ENCODE data around the gene PLCG2.
"Not testable (repeated sequence)": the region's sequence is repeated elsewhere in the genome, so short reads cannot be mapped to it uniquely, and the experiment has no call there.

Gene PLCG2

GRCh38 chr16:81938326-81939163 lies 159.5 kb downstream of the PLCG2 start:
- DNase-seq (ENCODE audit: low spot score), result no peak

DNA sequence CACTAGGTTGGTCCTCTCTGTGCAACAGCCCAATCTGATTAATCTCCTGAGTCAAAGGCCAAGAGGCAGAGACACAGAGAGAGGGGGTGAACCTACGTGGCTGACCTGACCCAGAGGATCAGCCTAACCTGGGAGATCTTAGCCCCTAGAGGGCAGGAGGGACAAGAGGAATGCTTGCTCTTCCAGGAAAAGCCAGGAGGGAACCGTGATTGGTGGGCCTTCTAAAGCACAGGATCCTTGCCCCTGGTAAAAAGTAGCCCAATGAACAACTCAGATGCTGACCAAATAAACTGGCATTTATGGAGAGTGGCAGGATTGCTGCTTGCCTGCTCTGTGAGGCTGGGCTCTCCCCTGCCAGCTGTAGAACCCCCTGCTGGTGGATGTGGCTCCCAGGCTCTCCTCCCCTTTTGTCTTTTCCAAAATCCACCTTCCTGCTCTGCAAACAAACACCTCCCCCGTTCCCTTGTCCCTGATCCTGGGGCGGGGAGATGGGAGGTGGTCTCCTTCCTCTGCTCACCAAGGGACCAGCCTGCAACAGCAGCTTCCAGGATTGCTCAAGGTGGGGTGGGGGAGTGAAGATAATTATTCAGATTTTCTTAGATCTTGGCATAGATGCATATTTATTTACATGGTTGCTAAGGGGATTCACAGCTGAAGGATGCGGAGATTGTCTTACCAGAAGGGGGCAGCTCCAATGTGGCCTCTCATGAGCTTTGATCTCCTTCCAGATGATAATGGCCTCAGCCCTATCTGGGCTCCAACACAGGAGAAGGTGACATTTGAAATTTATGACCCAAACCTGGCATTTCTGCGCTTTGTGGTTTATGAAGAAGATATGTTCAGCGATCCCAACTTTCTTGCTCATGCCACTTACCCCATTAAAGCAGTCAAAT lies 160.3 kb downstream of the PLCG2 start:
- no peak for DNase-seq (ENCODE audit: low spot score)

DNA sequence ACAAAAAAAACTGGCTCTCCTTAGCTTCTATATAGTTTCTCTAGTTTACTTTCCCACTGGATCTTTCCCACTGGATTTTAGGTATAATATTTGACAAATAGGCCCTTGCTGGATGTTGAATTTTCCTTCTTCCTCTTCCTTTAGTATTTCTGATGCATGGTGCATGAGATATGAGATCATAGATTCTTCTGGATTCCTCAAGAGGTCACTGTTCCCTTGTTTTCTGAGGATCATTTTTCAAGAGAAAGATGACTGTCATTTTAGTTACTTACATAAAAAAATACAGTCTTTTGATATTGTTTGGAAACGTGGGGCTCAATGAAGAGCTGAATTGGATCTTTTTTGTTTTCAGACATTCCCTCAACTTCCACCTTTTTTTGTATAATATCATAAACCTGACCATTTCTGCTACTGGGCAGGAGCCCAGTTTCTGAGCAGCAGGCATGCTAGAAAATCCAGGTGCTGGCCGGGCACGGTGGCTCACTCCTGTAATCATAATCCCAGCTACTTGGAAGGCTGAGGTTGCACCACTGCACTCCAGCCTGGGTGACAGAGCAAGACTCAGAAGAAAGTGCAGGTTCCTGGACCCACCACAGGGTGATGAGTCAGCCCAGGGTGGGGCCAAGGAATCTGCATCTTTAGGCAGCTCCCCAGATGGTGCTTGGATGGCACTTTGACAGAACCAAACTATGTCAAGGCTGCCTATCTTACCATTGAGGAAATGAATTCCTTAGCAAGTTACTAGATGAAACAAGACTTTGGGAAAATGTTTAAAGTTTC lies 161.9 kb downstream of the PLCG2 start:
- peak; percentile 69 for DNase-seq (ENCODE audit: low spot score)

GRCh38 chr16:81942007-81942601 lies 163.0 kb downstream of the PLCG2 start:
- DNase-seq (ENCODE audit: low spot score), result no peak

DNA sequence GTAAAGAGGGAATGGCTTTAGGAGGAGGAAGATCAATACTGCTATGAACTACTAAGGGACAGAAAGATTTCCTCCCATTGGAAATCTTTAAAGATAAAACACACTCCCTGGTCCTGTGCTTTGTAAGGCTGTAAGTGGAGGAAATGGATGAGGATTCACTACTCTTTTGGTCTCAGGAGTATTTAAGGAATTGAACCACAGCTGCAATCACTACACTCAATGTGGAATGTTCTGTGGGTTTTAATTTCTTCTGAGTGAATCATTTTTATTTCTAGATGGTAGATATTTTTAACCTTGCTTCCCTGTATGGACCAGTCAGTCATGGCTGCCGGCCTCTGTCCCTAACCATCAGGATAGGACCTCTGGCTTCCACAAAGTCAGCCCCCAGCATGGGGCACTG lies 166.6 kb downstream of the PLCG2 start:
- DNase-seq (ENCODE audit: low spot score), result no peak

GRCh38 chr16:81946206-81946605 lies 167.1 kb downstream of the PLCG2 start:
- peak; percentile 52 for DNase-seq (ENCODE audit: low spot score)

- DNase-seq (ENCODE audit: low spot score), result no peak
Observed at GRCh38 chr16:81951564-81951963, 172.5 kb downstream of the PLCG2 start.

GRCh38 chr16:81956213-81956948 lies 177.3 kb downstream of the PLCG2 start:
- DNase-seq (ENCODE audit: low spot score), result peak; percentile 22

- no peak for DNase-seq (ENCODE audit: low spot score)
Observed at GRCh38 chr16:81964808-81965207, 185.7 kb downstream of the PLCG2 start.

- DNase-seq (ENCODE audit: low spot score), result no peak
Observed at GRCh38 chr16:81967358-81967757, 188.3 kb downstream of the PLCG2 start.

- no peak for DNase-seq (ENCODE audit: low spot score)
Observed at GRCh38 chr16:81971853-81972252, 192.8 kb downstream of the PLCG2 start.

GRCh38 chr16:81973737-81974136 lies 194.6 kb downstream of the PLCG2 start:
- DNase-seq (ENCODE audit: low spot score), result no peak

- DNase-seq (ENCODE audit: low spot score), result no peak
Observed at GRCh38 chr16:81975637-81976036, 196.5 kb downstream of the PLCG2 start.

GRCh38 chr16:81977335-81977942 lies 198.3 kb downstream of the PLCG2 start:
- DNase-seq (ENCODE audit: low spot score), result not testable (repeated sequence)

- DNase-seq (ENCODE audit: low spot score), result peak; percentile 24
Observed at GRCh38 chr16:81987121-81987520, 208.0 kb downstream of the PLCG2 start.

GRCh38 chr16:81987706-81988105 lies 208.6 kb downstream of the PLCG2 start:
- DNase-seq (ENCODE audit: low spot score), result no peak

DNA sequence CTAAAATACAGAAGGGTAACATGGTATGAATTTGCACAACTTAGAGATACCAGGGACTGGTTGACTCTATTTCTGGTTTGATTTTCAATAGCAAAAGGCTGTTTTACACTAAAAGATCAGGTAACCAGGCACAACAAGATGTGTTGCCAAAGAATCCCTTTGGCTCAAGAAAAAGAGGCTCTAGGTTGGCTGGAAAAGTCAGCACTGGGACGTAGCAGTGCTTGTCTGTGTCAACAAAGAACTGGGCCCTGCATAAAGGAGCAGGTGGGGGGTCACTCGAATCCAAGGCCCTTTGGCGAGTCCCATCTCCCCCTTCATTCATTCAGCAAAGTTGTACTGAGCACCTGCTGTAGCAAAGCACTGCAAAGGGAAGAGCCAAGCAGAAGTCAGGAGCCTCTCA lies 213.8 kb downstream of the PLCG2 start:
- no peak for DNase-seq (ENCODE audit: low spot score)

DNA sequence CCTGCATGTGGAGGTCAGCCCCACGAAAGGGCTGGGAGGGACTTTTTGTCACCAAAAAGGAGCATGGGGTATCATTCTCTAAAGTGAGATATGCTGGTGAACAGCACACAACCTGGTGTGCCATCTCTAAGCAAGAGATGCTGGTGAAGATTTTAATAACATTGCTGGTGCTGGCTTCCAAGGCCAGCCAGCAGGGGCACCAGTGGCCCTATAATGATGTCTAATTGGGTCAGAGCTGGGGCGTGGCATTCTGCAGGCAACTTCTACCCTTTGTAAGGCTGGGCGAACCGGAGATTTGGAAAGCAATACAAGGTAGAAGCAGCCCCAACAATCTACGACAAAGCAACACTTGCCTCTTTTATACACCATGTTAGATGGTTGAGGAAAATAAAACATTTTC lies 215.4 kb downstream of the PLCG2 start:
- no peak for DNase-seq (ENCODE audit: low spot score)

GRCh38 chr16:81995651-81996050 lies 216.6 kb downstream of the PLCG2 start:
- no peak for DNase-seq (ENCODE audit: low spot score)

- peak; percentile 45 for DNase-seq (ENCODE audit: low spot score)
Observed at GRCh38 chr16:81996664-81997509, 217.8 kb downstream of the PLCG2 start.

Data from COLO829 (cell line).